H9 (cell line): ENCODE measurements around the gene FGD6. TPM values are rescaled to one million over a fixed set of nuclear protein-coding genes. Genes with fewer than 3 reads are reported as not detected.

ENCODE experiments used
- DNase-seq: peaks from one replicate; pipeline ENCODE4 v3.0.0-alpha.2; 2017
- H2AFZ ChIP-seq: one replicate; pipeline ENCODE4 v1.6.1; 2013; ENCODE audit warnings: mild to moderate bottlenecking, low read length, control low read depth, moderate library complexity
- H2AK5ac ChIP-seq: 2 replicates; pipeline ENCODE4 v1.6.1; 2013; ENCODE audit warnings: low read length, control low read depth, mixed read lengths; ENCODE audit not compliant: insufficient read length
- H2BK120ac ChIP-seq: one replicate; pipeline ENCODE4 v1.6.1; 2013; ENCODE audit warnings: low read depth, mild to moderate bottlenecking, low read length, control low read depth, inconsistent platforms; ENCODE audit not compliant: poor library complexity, severe bottlenecking
- H2BK12ac ChIP-seq: 2 replicates; pipeline ENCODE4 v1.6.1; 2013; ENCODE audit warnings: low read length, control low read depth, mixed read lengths, low read depth; ENCODE audit not compliant: insufficient read length
- H2BK15ac ChIP-seq: 2 replicates; pipeline ENCODE4 v1.6.1; 2013; ENCODE audit warnings: low read depth, low read length, control low read depth
- H2BK20ac ChIP-seq: one replicate; pipeline ENCODE4 v1.6.1; 2013; ENCODE audit warnings: low read depth, mild to moderate bottlenecking, low read length, control low read depth, inconsistent platforms; ENCODE audit not compliant: poor library complexity, severe bottlenecking
- H2BK5ac ChIP-seq: 2 replicates; pipeline ENCODE4 v1.6.1; 2013; ENCODE audit warnings: low read length, control low read depth, mixed read lengths; ENCODE audit not compliant: insufficient read length
- H3K14ac ChIP-seq: 2 replicates; pipeline ENCODE4 v1.6.1; 2013; ENCODE audit warnings: low read length, control low read depth; ENCODE audit not compliant: insufficient read depth
- H3K18ac ChIP-seq: 2 replicates; pipeline ENCODE4 v1.6.1; 2013; ENCODE audit warnings: low read depth, mild to moderate bottlenecking, mixed read lengths, low read length, control low read depth; ENCODE audit not compliant: insufficient read length
- H3K23ac ChIP-seq: 2 replicates; pipeline ENCODE4 v1.6.1; 2013; ENCODE audit warnings: low read length, control low read depth, mixed read lengths, low read depth; ENCODE audit not compliant: insufficient read length
- H3K23me2 ChIP-seq: 2 replicates; pipeline ENCODE4 v1.6.1; 2013; ENCODE audit warnings: low read depth, mild to moderate bottlenecking, mixed read lengths, low read length, control low read depth; ENCODE audit not compliant: insufficient read length, poor library complexity, severe bottlenecking
- H3K27ac ChIP-seq: 2 replicates; pipeline ENCODE4 v1.5.1; 2013; ENCODE audit warnings: low read length, control low read depth, mixed read lengths, low read depth; ENCODE audit not compliant: insufficient read length
- H3K27me3 ChIP-seq: 2 replicates; pipeline ENCODE4 v1.6.1; 2013; ENCODE audit warnings: low read length, control low read depth, inconsistent platforms; ENCODE audit not compliant: insufficient read depth
- H3K4ac ChIP-seq: 2 replicates; pipeline ENCODE4 v1.6.1; 2013; ENCODE audit warnings: low read depth, mild to moderate bottlenecking, control low read depth, inconsistent platforms, low read length, moderate library complexity
- H3K4me1 ChIP-seq: 2 replicates; pipeline ENCODE4 v1.6.1; 2013; ENCODE audit warnings: low read length, control low read depth, inconsistent platforms; ENCODE audit not compliant: insufficient read depth
- H3K4me2 ChIP-seq: 2 replicates; pipeline ENCODE4 v1.6.1; 2013; ENCODE audit warnings: low read length, control low read depth, mixed read lengths; ENCODE audit not compliant: insufficient read length, insufficient read depth
- H3K56ac ChIP-seq: 2 replicates; pipeline ENCODE4 v1.6.1; 2013; ENCODE audit warnings: low read depth, mild to moderate bottlenecking, mixed read lengths, low read length, control low read depth; ENCODE audit not compliant: insufficient read length
- H3K79me1 ChIP-seq: 2 replicates; pipeline ENCODE4 v1.6.1; 2013; ENCODE audit warnings: low read depth, mild to moderate bottlenecking, moderate library complexity, low read length, control low read depth, inconsistent platforms; ENCODE audit not compliant: insufficient read depth, poor library complexity, severe bottlenecking
- H3K79me2 ChIP-seq: 2 replicates; pipeline ENCODE4 v1.6.1; 2013; ENCODE audit warnings: low read length, control low read depth, inconsistent platforms; ENCODE audit not compliant: insufficient read depth
- H3K9ac ChIP-seq: 2 replicates; pipeline ENCODE4 v1.6.1; 2013; ENCODE audit warnings: low read length, control low read depth, mixed read lengths; ENCODE audit not compliant: insufficient read length; ENCODE audit errors: extremely low read depth
- H3K9me3 ChIP-seq: one replicate; pipeline ENCODE4 v1.6.1; 2013; ENCODE audit warnings: low read depth, low read length, inconsistent platforms; ENCODE audit not compliant: control insufficient read depth
- H3T11ph ChIP-seq: one replicate; pipeline ENCODE4 v1.6.1; 2013; ENCODE audit warnings: mild to moderate bottlenecking, low read length, control low read depth, inconsistent platforms
- H4K20me1 ChIP-seq: one replicate; pipeline ENCODE4 v1.6.1; 2013; ENCODE audit not compliant: control insufficient read depth, insufficient read length, insufficient read depth
- H4K5ac ChIP-seq: 2 replicates; pipeline ENCODE4 v1.6.1; 2013; ENCODE audit warnings: low read depth, mild to moderate bottlenecking, mixed read lengths, low read length, control low read depth; ENCODE audit not compliant: insufficient read length
- H4K8ac ChIP-seq: replicated peaks from 2 replicates; pipeline ENCODE4 v1.6.1; 2013; ENCODE audit warnings: low read length, control low read depth, mixed read lengths, low read depth; ENCODE audit not compliant: insufficient read length
- H4K91ac ChIP-seq: 2 replicates; pipeline ENCODE4 v1.6.1; 2013; ENCODE audit warnings: low read depth, mild to moderate bottlenecking, moderate library complexity, mixed read lengths, low read length, control low read depth; ENCODE audit not compliant: insufficient read length
- H3K27ac Mint-ChIP-seq, 3 experiments: 2 replicates in 2 of 3; 3 replicates in 1 of 3; pipeline ENCODE4 v1.8.0; 2020 to 2021; ENCODE audit warnings: mixed read lengths in 3 of 3, mild to moderate bottlenecking in 1 of 3, moderate library complexity in 1 of 3
- H3K27me3 Mint-ChIP-seq: 2 replicates; pipeline ENCODE4 v1.8.0; 2021; ENCODE audit warnings: low read depth, mild to moderate bottlenecking, moderate library complexity, mixed read lengths
- H3K36me3 Mint-ChIP-seq, 3 experiments: 2 replicates in 2 of 3; 3 replicates in 1 of 3; pipeline ENCODE4 v1.8.0; 2020 to 2021; ENCODE audit warnings: low read depth in 3 of 3, mixed read lengths in 3 of 3; ENCODE audit not compliant: insufficient read depth in 1 of 3
- H3K4me1 Mint-ChIP-seq, 2 experiments: 2 replicates each; pipeline ENCODE4 v1.8.0; 2020; ENCODE audit warnings: mixed read lengths in 2 of 2
- H3K4me3 Mint-ChIP-seq, 2 experiments: 2 replicates in 1 of 2; 3 replicates in 1 of 2; pipeline ENCODE4 v1.8.0; 2020 to 2021; ENCODE audit warnings: mild to moderate bottlenecking in 2 of 2, mixed read lengths in 2 of 2, moderate library complexity in 1 of 2
- H3K9me3 Mint-ChIP-seq, 2 experiments: 2 replicates in 1 of 2; 3 replicates in 1 of 2; pipeline ENCODE4 v1.8.0; 2020; ENCODE audit warnings: mild to moderate bottlenecking in 2 of 2, mixed read lengths in 2 of 2, moderate library complexity in 1 of 2
- CTCF ChIP-seq: fragments of 200-600 bp; sonication (generic); conservative IDR thresholded peaks from 3 replicates; pipeline ENCODE4 v1.8.0; 2021; ENCODE audit warnings: antibody characterized with exemption, mild to moderate bottlenecking
- WGBS: extraction: QIAGEN DNeasy Blood & Tissue Kit; methylation state at CpG from one replicate; pipeline ENCODE4 v1.1.7; 2013; ENCODE audit warnings: missing lambda C conversion rate, low lambda C conversion rate, mixed read lengths; ENCODE audit not compliant: insufficient read length; ENCODE audit errors: extremely low coverage; 5-methylcytosine and 5-hydroxymethylcytosine counted together
- total RNA-seq: library from RNA; stranded (reverse); gene quantifications from 2 replicates; pipeline ENCODE4 v1.2.1, GENCODE V29; 2021

FGD6 gene
- total RNA-seq, 1 experiment from 2014 or later = 39.5 TPM

- H3K4me1 Mint-ChIP-seq = peaks cover 72 to 73% of the 10 kb centered on the region in 2 experiments
Observed at GRCh38 chr12:95201056-95201670, 16.1 kb downstream of the FGD6 start.

More at GRCh38 chr12:95201056-95201670, 16.1 kb downstream of the FGD6 start:
- no peak for TF ChIP-seq CTCF
- Mint-ChIP-seq H3K27me3 (no peaks in the 10 kb centered on the region), H3K27ac (peak overlapping the region; percentile 1 to 68 (median 32); a peak in 3 of 7 replicates), H3K9me3 (no peaks in the 10 kb centered on the region), H3K4me3 (peak overlapping the region in 1 of 2 experiments; percentile 44; a peak in 2 of 5 replicates), H3K36me3 (peaks cover 0 to 8% (median 6%) of the 10 kb centered on the region in 3 experiments; a peak in 2 of 7 replicates)
- no peak overlapping the region for H2BK120ac ChIP-seq
- H3K4me1 ChIP-seq = peaks cover 20% of the 10 kb centered on the region; the same call in 1 of the 2 replicates
- no peak overlapping the region for H3K9ac ChIP-seq
- no peak overlapping the region for H3K14ac ChIP-seq
- H3K18ac ChIP-seq = no peak overlapping the region
- H3K9me3 ChIP-seq = no peaks in the 10 kb centered on the region
- H4K91ac ChIP-seq = no peak overlapping the region
- H2BK20ac ChIP-seq = no peak overlapping the region
- no peaks in the 10 kb centered on the region for H4K20me1 ChIP-seq
- no peaks in the 10 kb centered on the region for H3K79me1 ChIP-seq
- H2BK12ac ChIP-seq = no peak overlapping the region
- no peaks in the 10 kb centered on the region for H3K27me3 ChIP-seq
- no peak overlapping the region for H3K23ac ChIP-seq
- H3K27ac ChIP-seq = no peak overlapping the region
- H3K4me2 ChIP-seq = peak overlapping the region; percentile 30
- H3T11ph ChIP-seq = no peak overlapping the region
- no peak overlapping the region for H2AFZ ChIP-seq
- H3K4ac ChIP-seq = no peak overlapping the region
- no peak overlapping the region for H4K8ac ChIP-seq
- H2AK5ac ChIP-seq = no peak overlapping the region
- no peak for DNase-seq
- WGBS = no CpG with 5 or more reads among the region's 4 CpGs
- H3K79me2 ChIP-seq = peaks cover 3% of the 10 kb centered on the region; the same call in 1 of the 2 replicates
- H2BK5ac ChIP-seq = no peak overlapping the region
- H4K5ac ChIP-seq = no peak overlapping the region
- no peak overlapping the region for H2BK15ac ChIP-seq
- no peaks in the 10 kb centered on the region for H3K23me2 ChIP-seq
- no peak overlapping the region for H3K56ac ChIP-seq
